Transverse colon (tissue), 4 donors: Measurements from ENCODE around the gene DRD2. TPM values are rescaled to one million over a fixed set of nuclear protein-coding genes. Genes with fewer than 3 reads are reported as not detected.

Experiments used
- DNase-seq: peaks from one replicate; pipeline ENCODE4 v3.0.0-alpha.2; 2019
- H3K27ac ChIP-seq, 4 donors: fragments of 200-600 bp; sonication (generic); 2 replicates each; pipeline ENCODE4 v1.5.1; 2016 to 2018; ENCODE audit warnings: inconsistent platforms in 4 of 4
- H3K27me3 ChIP-seq: fragments of 200-600 bp; sonication (generic); 2 replicates; pipeline ENCODE4 v1.5.1; 2017; ENCODE audit warnings: inconsistent platforms
- H3K36me3 ChIP-seq, 4 donors: fragments of 200-600 bp; sonication (generic); 2 replicates each; pipeline ENCODE4 v1.5.1; 2017 to 2019; ENCODE audit warnings: inconsistent platforms in 4 of 4
- H3K4me1 ChIP-seq, 4 donors: fragments of 200-600 bp; sonication (generic); 2 replicates each; pipeline ENCODE4 v1.5.1; 2017 to 2020; ENCODE audit warnings: inconsistent platforms in 4 of 4
- H3K4me3 ChIP-seq, 4 donors: fragments of 200-600 bp; sonication (generic); 1 replicate in 1 of 4; 2 replicates in 3 of 4; pipeline versions ENCODE4 v1.5.1 to v1.6.1; 2017 to 2019; ENCODE audit warnings: inconsistent platforms in 4 of 4
- H3K9me3 ChIP-seq, 2 donors: fragments of 200-600 bp; sonication (generic); 2 replicates each; pipeline ENCODE4 v1.5.1; 2017 to 2019; ENCODE audit warnings: inconsistent platforms in 2 of 2
- EP300 ChIP-seq: sonication (generic); formaldehyde crosslinking; IDR thresholded peaks from one replicate; pipeline ENCODE4 v1.6.1; 2017; ENCODE audit warnings: antibody characterized with exemption, low read depth
- POLR2A ChIP-seq: fragments of 450-650 bp; IDR thresholded peaks from one replicate; pipeline ENCODE4 v1.6.1; 2016; ENCODE audit warnings: antibody characterized with exemption, mild to moderate bottlenecking, moderate library complexity
- POLR2AphosphoS5 ChIP-seq, 3 donors: sonication (generic); formaldehyde crosslinking; IDR thresholded peaks; one replicate each; pipeline ENCODE4 v1.6.1; 2016; ENCODE audit warnings: antibody characterized with exemption in 3 of 3
- WGBS, 2 donors: methylation state at CpG; one replicate each; pipeline ENCODE4 v1.1.5; 2018; ENCODE audit warnings: low coverage in 1 of 2; 5-methylcytosine and 5-hydroxymethylcytosine counted together
- in situ Hi-C, 4 donors: fragments of 200-750 bp; cut with MboI; loops; one replicate each; pipeline versions ENCODE4 v1.15.0 to v1.15.1; 2017; ENCODE audit warnings: low sequenced_read_pairs in 3 of 4, low pct_ligation_motif_present in 1 of 4, low pct_unique_long_range_greater_than_20kb in 1 of 4
- intact Hi-C: fragments of 100-400 bp; cut with DNase I; formaldehyde crosslinking; loops from one replicate; pipeline ENCODE4 v1.15.1; 2023; ENCODE audit warnings: low total_unique reads
- total RNA-seq, 4 donors: library from RNA; depleted of rRNA; stranded (reverse); fragments of >200 nt; gene quantifications; one replicate each; pipeline ENCODE4 v1.1.0, GENCODE V29; 2016
- TF ChIP-seq, protein P1 (sequence below), 5 experiments: fragments of 200-600 bp in 3 of 5; fragments of 450-650 bp in 2 of 5; sonication (generic) in 3 of 5; IDR thresholded peaks; 1 replicate in 2 of 5; 2 replicates in 3 of 5; pipeline ENCODE4 v1.5.1; 2016 to 2017; ENCODE audit warnings: antibody characterized with exemption in 5 of 5, inconsistent platforms in 3 of 5, mild to moderate bottlenecking in 2 of 5, moderate library complexity in 1 of 5

DRD2 gene
- total RNA-seq, 4 donors from 2014 or later: 0.16 to 0.40 TPM; not detected in 2

DNA sequence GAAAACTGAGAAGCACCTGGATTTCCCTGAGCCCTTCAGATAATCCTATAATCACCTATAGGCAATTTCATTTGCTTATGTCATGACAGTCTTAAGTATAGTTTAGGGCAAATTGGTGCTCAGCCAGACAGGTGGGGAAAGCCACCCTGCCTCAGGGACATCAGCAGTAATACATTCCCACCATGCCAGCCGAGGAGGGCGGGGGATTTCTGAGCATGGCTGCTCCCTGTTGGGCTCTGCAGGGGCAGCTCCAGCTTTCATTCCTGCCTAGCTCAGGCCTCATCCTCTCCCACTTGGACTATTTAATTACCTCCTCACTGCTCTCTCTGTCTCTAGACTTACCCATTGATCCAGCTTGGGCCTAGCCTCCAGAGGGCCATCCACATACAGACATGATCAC is 9.0 kb upstream of the DRD2 start:
- no peak for TF ChIP-seq EP300
- TF ChIP-seq POLR2AphosphoS5 (IDR thresholded peaks at IDR 0.05): no peak
- no peak for TF ChIP-seq POLR2A
- TF ChIP-seq, protein P1, sequence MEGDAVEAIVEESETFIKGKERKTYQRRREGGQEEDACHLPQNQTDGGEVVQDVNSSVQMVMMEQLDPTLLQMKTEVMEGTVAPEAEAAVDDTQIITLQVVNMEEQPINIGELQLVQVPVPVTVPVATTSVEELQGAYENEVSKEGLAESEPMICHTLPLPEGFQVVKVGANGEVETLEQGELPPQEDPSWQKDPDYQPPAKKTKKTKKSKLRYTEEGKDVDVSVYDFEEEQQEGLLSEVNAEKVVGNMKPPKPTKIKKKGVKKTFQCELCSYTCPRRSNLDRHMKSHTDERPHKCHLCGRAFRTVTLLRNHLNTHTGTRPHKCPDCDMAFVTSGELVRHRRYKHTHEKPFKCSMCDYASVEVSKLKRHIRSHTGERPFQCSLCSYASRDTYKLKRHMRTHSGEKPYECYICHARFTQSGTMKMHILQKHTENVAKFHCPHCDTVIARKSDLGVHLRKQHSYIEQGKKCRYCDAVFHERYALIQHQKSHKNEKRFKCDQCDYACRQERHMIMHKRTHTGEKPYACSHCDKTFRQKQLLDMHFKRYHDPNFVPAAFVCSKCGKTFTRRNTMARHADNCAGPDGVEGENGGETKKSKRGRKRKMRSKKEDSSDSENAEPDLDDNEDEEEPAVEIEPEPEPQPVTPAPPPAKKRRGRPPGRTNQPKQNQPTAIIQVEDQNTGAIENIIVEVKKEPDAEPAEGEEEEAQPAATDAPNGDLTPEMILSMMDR (IDR thresholded peaks at IDR 0.05): no peak
- Histone ChIP-seq H3K36me3 (no peaks in the 10 kb centered on the region), H3K27ac (no peak overlapping the region), H3K27me3 (peaks cover 1% of the 10 kb centered on the region), H3K9me3 (no peaks in the 10 kb centered on the region), H3K4me1 (no peaks in the 10 kb centered on the region), H3K4me3 (no peak overlapping the region)
- intact Hi-C loops: no loop called here
- DNase-seq: no peak
- WGBS, 2 donors: 80 to 90% methylated on average over 1 to 2 of the region's 2 CpGs
- in situ Hi-C loops: no loop called here

DNA sequence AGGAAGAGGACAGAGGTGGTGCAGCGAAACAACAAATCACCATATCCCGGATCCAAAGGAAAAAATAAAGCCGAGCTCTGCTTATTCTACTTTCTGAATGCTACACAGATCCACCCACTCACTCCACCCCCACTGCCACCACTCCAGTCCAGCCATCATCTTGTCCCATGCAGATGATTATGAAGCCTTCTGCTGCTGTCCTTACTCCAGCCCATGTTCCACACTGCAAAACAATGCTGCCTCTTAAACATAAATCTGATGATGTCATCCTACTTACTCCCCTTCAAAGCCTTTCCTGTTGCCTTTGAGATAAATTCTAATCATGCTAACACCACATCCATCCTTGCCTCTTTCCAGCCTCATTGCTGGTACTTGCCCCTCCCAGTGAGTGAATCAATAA is 6.5 kb upstream of the DRD2 start:
- WGBS, 2 donors: 86% methylated on average over 3 of the region's 3 CpGs; no CpG with 5 or more reads in 1 of the 2 donors
- intact Hi-C loops (no loop called here), in situ Hi-C loops (no loop called here)
- Histone ChIP-seq H3K27ac (no peak overlapping the region), H3K36me3 (no peaks in the 10 kb centered on the region), H3K4me3 (no peak overlapping the region), H3K27me3 (peaks cover 27% of the 10 kb centered on the region), H3K9me3 (no peaks in the 10 kb centered on the region), H3K4me1 (no peaks in the 10 kb centered on the region)
- TF ChIP-seq POLR2AphosphoS5 (IDR thresholded peaks at IDR 0.05): no peak
- TF ChIP-seq, protein P1 (IDR thresholded peaks at IDR 0.05): no peak
- TF ChIP-seq EP300: no peak
- no peak for TF ChIP-seq POLR2A
- no peak for DNase-seq

DNA sequence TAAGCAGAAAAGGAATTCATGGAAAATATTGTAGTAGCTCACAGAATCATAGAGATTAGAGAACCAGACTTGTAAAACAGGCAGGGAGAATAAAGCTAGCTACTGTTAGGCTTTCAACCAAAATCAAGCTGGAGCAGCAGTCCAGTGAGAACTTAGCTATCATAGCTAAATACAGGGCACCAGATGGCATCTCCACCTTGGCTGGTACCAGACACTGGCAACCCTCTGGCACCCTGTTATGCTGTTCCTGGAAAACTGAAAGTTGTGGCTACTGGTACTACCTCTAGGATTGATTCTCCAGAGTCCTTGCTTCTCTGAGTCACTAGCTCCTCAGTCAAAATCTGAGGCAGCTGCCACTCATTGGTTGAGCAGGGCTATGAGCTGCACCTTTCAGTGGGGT is 6.0 kb upstream of the DRD2 start:
- no peaks in the 10 kb centered on the region for H3K4me1 ChIP-seq
- H3K27ac ChIP-seq: no peak overlapping the region
- DNase-seq: no peak
- intact Hi-C loops (no loop called here), in situ Hi-C loops (no loop called here)
- H3K4me3 ChIP-seq: no peak overlapping the region
- peaks cover 31% of the 10 kb centered on the region for H3K27me3 ChIP-seq
- H3K9me3 ChIP-seq: no peaks in the 10 kb centered on the region
- TF ChIP-seq POLR2AphosphoS5 (IDR thresholded peaks at IDR 0.05) (no peak), EP300 (no peak), POLR2A (no peak)
- TF ChIP-seq, protein P1 (IDR thresholded peaks at IDR 0.05): no peak
- H3K36me3 ChIP-seq: no peaks in the 10 kb centered on the region

DNA sequence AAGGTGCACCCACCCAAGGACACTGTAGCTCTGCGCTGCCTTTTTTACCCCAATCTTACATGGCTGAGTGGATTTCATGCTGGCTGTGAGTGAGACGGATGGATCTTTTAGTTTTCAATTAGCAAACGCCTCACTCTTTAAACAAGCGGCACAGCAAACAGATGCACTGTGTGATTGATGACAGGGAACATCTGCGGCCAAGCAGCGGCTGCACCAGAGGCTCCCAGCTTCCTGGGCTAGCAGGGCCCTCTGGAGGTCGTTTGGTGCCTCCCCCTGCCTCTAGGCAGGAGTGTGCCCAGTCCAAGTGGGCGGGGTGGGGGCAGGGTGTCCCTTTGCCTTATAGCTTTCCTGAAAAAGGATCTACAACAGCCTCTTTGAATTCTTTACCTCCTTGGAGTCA is 2.1 kb upstream of the DRD2 start:
- Histone ChIP-seq H3K4me3 (no peak overlapping the region), H3K27ac (no peak overlapping the region), H3K9me3 (no peaks in the 10 kb centered on the region), H3K27me3 (peaks cover 66% of the 10 kb centered on the region), H3K4me1 (peaks cover 0 to 11% (median 6%) of the 10 kb centered on the region in 4 donors), H3K36me3 (no peaks in the 10 kb centered on the region)
- no peak for DNase-seq
- intact Hi-C loops: no loop called here
- TF ChIP-seq, protein P1 (IDR thresholded peaks at IDR 0.05): no peak
- TF ChIP-seq EP300 (no peak), POLR2AphosphoS5 (IDR thresholded peaks at IDR 0.05) (no peak), POLR2A (no peak)
- in situ Hi-C loops: no loop called here
- 36% methylated on average over 8 of the region's 8 CpGs; no CpG with 5 or more reads in 1 of the 2 donors for WGBS, 2 donors
